Measurements from ENCODE around the gene ME1.

- TF ChIP-seq CTCF (IDR thresholded peaks at IDR 0.05; ENCODE audit: borderline replicate concordance, extremely low read depth, low read length, poor library complexity, severe bottlenecking) (no peak), EZH2 (IDR thresholded peaks at IDR 0.05; ENCODE audit: borderline replicate concordance, low read depth, low read length, severe bottlenecking) (no peak)
Observed at GRCh38 chr6:83432636-83433035, 1.8 kb upstream of the ME1 start.
